ENCODE measurements around the gene SFMBT2.

Gene SFMBT2

DNA sequence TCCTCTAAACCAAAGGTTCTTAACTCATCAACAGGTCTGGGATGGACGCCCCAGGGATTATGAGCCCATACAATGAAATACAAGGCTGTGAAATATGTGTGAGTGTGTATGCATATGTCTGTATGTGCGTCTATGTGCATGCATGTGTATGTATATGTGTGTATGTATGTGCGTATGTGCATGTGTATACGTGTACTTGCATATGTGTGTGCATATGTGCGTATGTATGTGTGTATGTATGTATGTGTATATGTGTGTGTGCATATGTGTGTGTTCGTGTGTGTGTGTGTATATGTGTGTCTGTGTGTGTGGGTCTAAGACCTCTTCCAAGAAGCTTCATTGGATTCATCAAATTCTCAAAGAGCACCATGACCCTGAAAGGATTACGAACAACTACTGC, 112.3 kb downstream of the SFMBT2 start:
- no peak for DNase-seq (ENCODE audit: low spot score)

DNA sequence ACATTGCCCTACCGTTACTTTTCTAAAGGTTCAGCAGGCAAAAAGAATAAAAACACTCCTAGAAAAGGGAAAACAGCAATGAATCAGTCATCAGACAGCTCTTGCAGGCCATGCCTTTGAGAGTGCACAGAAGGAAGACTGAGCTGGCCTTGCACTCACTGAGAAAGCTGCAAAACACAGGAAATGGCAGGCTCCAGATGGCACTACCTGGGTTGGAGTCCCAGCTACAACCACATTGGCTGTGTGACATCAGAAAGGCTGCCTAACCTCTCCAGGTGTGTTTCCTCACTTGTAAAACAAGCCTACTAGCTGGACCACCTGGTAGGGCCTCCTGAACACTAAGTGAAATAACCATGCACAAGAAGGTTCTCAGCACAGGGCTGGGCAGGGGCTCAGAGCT, 113.7 kb downstream of the SFMBT2 start:
- no peak for DNase-seq (ENCODE audit: low spot score)

DNA sequence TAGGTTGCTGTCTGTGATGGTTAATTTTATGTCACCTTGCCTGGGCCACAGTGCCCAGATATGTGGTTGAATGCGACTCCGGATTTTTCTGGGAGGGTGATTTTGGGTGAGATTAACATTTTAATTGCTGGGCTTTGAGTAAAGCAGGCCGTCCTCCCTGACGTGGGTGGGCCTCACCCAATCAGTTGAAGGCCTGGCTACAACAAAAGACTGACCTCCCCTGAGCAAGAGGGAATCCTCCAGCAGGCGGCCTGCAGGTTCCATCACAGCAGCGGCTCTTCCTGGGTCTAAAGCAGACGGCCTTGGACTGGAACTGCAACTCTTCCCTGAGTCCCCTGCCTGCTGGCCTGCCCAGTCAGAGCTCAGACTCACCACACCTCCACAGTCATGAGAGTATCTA, 114.2 kb downstream of the SFMBT2 start:
- DNase-seq (ENCODE audit: low spot score): no peak

DNA sequence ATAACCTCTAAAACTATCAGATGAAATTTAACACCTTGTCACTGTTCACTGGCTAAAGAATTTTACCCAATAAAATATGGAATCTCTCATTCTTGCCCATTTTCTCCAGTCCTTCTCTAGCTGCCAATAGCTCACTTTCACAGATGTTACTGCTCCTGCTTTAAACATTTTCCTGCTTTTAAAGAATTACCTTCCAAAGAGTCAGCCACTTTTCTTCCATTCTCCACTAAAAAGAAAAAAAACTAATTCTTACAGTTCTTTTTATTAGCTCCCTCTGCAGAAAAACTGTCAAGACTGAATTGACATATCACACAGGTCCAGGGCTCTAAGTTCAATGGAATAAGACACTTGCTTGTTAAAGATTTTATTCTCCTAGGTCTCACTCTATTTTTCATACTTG, 114.8 kb downstream of the SFMBT2 start:
- DNase-seq (ENCODE audit: low spot score): no peak

DNA sequence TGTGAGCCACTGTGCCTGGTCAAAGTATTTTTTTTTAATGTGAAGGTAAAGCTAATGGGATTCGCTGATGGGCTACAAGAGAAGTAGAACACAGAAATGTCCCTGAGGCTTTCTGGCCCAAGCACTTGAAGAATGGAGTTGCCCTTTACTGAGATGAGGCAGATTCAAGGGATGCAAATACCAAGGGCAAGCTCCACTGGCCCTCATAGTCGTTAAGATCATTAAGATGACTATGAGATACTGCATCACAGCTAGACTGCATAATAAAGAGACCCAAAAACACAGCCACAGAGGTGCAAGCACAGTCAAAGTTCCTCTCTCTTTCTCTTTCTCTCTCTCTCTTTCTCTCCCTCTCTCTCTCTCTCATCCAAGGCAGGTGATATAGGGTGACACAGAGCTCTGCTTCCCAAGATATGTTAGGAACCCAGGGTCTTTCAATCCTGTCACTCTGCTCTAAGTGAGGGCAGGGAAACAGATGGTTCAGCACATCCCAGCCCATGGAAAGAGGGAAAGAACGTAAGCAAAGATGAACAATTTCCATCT, 117.4 kb downstream of the SFMBT2 start:
- DNase-seq (ENCODE audit: low spot score): no peak

DNA sequence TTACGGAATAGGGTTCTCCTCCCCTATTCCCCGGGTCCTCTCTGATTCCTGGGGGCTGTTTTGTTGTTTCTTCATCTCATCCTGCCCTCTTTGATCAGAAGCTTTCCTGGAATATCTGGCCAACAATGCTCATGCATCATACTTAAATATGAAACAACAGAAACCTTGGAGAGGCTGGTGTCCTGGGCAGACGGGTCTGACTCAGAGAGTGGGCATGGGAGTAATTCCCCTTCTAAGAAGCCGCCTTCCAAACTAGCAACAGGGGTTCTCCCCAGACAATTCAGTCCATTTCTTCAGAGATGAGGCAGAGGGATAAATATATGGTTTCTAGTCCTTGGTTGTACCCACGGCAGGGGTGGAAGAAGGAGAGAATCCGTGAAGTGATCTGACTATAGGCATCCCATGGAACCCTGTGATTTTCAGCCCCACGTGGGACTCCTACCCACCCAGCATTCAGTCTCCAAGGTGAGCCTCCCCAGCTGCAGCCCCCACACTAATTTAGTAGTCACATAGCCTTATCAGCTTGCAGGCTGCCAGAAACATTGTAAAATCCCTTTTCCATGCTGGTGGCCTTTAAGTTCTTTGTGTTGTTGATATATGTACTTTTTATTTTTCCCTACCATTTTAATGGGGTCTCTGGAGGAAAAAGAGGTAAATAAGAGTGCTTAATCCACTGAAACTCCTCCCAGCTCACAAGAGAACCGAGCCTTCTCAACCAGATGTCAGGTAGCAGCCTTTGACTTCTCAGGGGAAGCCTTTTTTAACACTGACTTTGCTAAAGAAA, 119.2 kb downstream of the SFMBT2 start:
- DNase-seq (ENCODE audit: low spot score): no peak

DNA sequence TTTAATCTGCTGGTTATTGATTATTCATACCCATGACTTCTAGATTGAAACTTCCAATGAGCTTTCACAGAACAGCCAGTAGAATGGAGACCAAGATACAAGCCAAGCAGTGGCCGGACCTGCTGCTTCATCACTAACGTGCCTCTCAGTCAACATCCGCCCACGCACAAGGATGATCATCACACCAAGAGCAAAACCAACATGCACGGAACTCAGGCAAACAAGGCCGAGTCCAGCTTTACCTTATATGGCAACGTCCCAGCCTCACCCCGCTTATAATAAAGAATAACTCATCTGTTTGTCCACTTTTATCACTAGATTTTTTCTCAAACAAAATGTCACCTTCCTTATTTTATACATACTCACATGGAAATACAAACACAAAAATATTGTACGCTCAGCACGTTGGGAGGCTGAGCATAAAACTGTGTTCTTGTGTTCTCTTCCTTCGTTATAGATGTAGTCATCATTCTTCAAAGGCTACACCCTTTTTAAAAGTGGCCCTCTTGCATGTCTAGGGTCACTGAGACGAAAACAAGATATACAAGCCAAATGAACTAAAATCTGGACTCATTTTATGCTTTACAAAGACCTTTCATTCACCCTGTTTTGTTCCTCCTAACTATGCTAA, 122.7 kb downstream of the SFMBT2 start:
- DNase-seq (ENCODE audit: low spot score): no peak

DNA sequence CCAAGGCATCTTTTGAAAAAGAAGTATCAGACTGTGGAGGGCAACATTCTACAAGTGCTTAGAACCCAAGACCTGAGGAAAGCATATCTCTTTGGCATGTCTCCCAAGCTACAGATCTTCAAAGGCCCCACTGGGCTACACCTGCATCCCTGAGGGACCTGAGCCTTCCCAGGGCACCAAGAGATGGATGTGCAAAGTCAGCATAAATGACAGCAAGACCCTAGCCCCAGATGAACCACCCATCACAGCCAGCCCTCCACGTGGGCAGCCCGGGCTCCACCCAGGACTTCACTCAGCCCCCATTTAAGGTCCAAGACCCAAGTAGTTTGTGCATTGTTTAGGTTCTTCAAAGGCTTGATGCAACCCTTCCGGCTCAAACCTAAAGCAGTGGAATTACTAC, 123.5 kb downstream of the SFMBT2 start:
- DNase-seq (ENCODE audit: low spot score): no peak

DNA sequence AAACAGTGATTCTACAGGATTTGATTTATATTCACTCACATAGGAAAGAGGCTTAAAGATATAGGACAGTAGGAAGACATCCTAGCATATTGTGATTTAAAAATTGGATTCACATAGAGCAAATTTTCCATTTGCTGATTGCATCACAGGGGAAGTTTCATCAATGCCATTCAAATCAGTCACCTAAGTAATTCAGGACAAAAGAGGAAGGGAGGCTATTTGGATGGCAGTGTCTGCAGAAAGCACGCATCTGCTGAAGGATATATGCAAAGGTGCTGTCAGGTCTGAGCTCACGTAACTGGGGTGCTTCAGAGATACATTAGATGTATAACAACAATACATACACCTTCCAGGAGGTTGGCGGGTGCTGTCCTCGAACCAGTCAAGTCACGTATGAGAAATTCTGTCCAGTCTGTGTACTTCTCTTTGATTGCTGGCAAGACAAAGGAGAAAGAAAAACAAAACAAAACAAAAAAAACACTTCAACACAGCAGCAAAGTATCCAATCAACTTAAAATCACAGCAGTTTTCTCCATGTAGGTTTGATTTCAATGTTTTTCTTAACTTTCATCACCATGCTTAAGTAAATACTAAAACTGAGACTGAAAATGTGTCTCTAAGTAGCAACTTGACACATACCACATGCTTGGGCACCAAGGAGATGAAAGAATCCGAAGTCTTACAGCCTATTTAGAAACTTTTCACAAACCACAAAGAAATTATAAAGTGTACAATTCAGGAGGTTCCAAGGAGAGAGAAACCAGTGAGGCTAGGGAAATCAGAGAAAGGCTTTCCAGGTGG, 125.1 kb downstream of the SFMBT2 start:
- no peak for DNase-seq (ENCODE audit: low spot score)

DNA sequence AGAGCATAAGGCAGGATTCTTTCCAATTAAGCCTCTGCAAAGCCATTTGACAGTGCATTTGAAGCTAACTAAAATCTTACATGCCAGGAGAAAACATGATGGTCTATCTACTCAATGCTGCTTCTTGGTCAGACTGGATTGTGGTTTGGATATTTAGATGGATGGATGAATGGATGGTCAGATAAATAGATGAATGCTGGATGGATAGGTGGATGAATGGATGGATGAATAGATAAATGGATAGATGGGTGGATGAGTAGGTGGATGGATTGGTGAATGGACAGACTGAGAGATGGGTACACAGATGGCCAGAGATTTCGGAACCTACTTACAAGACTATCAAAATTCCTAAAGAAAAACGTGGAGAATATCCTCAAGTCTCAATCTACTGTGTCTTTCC, 127.6 kb downstream of the SFMBT2 start:
- DNase-seq (ENCODE audit: low spot score): no peak

DNA sequence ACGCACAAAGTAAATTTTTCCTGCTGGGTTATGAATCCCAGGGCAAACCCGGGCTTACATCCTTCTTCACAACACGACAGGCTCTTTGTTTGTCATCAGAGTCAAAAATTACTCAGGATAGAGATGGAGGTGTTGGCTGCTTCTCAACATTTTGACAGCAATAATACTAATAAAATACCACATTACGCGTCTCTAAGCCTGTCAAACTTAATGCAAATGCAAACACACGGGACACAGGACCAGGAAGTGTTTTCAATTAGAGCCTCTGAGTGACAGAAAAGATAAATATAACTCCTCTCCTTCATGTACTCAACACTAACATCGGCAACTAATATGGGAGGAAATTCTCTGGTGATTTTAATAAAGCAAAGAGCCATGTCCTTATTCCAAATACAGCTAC, 128.4 kb downstream of the SFMBT2 start:
- no peak for DNase-seq (ENCODE audit: low spot score)

DNA sequence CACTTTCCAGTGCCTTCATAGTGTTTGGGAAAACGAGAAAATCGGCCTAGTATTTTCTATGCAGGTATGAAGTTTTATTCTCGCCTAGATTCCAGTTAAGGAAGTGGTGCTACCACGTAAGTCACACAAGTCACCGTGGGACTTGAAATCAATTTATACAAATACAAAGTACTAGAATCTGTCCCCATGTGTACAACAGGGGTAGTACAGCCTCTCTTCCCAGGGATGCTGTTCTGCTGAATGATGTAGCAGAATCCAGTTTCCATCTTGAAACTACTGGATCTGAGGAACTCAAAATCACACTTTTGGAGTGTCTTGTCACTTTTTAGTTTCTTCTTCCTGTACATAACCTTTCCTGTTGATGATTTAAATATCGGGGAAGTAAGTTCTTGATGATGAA, 129.4 kb downstream of the SFMBT2 start:
- DNase-seq (ENCODE audit: low spot score): no peak

DNA sequence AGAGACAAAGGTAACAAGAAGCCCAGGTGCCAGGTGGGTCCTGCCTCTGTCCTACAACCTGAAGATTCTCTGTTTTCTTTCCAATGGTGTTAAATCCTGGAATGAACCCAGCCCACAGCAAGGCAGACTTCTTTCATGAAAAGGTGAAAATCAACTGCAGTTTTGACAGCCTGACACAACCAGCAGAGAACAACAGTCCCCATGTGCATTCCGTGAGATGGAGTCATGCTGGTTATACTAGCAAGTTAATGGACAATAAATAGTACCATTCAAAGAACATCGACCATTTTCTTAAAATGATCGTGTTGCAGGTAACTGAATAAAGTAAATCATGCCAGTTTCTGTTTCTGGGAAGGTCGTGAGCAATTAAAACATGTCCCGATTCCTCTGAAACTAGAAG, 131.5 kb downstream of the SFMBT2 start:
- no peak for DNase-seq (ENCODE audit: low spot score)

DNA sequence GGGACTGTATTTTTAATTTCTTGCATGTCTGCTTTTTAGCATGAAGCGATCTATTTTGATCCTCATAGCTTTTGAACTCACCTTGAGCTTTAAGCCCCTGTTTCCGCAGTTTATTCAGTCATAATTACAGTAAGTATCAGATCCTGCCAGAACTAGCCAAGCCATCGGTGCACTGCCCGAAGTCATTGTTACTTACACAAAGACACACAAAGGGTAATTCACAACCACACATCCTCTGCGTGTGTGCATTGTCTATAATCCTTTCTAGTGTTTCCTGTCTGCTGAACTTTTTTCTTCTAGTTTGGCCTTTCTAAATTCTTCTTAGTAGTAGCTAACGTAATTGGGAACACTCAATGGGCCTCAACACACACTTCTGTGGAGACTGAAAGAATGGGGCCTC, 133.0 kb downstream of the SFMBT2 start:
- DNase-seq (ENCODE audit: low spot score): no peak

DNA sequence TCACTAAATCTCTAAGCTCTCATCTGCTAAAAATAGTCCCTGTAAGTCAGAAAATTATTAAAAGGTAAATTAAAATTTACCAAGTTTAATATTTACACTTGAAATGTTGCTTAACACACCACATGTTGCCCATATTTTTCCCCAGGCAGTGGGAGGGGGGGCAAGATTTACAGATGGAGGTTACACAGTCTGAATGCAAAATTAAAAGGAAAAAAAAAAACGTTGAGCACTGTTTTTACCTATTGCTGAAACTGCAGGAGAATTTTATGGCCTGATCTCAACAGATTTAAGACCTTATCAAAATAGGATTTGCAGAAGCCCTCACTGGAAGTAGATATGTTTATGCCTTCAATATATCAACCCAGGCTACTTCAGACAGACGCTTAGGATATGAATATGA, 133.4 kb downstream of the SFMBT2 start:
- DNase-seq (ENCODE audit: low spot score): no peak

DNA sequence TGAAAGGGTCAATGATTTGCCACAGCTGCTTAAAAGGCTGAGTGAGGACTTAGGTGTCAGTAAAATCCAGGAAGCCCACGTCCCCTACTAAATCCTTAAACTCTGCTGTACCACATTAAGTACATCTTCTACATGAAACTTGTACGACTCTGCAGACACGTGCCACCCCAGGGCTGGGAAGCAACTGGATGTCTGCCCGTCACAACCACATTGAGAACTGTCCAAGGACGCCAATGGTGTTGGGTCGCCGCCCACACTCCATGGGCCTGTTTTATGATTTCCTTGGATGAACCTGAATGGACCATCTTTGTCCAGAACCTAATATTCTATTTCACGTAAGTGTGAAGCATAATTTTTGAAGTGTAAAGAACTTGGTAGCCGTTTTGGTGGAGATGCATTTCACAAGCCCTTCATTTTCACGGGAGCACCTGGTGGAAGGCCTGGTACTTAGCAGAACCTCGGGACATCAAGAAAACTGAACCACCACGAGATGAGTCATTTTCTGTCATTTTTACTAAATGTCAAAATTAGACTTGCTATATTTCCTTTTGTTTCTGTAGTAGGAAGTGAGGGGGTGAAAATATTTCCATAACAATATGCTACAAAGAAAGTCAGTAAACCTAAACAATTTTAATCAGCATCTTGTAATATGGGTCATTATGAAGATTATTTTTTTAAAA, 134.9 kb downstream of the SFMBT2 start:
- DNase-seq (ENCODE audit: low spot score): no peak

DNA sequence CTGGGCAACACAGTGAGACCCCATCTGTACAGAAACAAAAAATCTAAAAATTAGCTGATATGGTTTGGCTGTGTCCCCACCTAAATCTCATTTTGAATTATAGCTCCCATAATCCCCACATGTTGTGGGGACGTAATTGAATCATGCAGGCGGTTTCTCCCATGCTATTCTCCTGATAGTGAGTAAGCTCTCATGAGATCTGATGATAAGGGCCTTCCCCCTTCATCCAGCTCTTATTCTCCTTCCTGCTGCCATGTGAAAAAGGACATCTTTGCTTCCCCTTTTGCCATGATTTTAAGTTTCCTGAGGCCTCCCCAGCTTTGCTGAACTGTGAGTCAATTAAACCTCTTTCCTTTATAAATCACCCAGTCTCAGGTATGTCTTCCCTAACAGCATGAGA, 136.5 kb downstream of the SFMBT2 start:
- no peak for DNase-seq (ENCODE audit: low spot score)

DNA sequence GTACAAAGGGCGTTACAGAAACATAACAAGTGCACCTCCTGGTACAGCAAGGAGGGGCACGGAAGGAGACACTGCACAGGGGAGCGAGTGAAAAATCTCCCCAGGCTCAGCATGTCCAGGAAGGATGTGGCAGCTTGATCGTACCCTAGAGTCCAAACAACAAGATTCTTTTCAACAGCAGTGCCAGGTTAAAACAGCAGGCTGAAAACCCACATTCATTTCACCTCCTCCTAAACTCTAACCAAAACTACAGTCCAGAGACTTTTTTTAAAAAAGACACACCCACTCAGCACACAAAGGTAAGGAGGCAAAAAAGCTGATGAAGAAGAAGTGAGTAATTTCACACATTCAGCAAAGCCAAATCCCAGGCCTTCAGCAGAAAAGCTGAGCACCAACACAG, 138.8 kb downstream of the SFMBT2 start:
- no peak for DNase-seq (ENCODE audit: low spot score)

DNA sequence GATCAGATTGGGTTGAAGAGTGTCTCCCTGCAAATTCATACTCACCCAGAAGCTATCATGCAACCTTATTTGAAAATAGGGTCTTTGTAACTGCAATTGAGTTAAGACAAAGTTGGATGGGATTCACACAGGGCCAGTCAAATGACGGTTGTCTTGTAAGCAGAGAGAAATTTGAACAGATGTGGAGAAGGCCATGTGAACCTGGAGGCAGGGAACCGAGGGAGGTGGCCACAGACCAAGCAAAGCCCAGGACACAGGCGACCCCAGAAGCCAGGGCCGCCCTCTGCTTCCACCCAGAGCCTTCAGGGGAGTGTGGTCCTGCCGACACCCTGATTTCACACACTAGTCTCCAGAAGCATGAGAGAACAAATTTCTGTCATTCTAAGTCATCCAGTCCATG, 140.8 kb downstream of the SFMBT2 start:
- no peak for DNase-seq (ENCODE audit: low spot score)

DNA sequence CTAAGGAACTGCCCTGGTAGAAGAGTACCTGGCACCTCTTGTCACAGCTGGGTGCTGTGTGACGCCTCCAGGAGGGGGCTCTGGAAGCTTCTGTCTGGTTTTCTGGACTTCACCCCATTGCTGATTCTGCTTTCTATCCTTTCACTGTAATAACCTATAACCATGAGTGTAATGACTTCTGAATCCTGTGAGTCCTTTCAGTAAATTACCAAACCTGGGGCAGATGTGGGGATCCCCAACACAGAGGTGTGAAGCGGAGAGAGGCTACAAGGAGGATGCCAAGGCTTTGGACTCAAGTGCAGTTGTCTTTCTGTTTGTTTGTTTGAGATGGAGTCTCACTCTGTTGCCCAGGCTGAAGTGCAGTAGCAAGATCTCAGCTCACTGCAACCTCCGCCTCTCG, 143.7 kb downstream of the SFMBT2 start:
- DNase-seq (ENCODE audit: low spot score): no peak

DNA sequence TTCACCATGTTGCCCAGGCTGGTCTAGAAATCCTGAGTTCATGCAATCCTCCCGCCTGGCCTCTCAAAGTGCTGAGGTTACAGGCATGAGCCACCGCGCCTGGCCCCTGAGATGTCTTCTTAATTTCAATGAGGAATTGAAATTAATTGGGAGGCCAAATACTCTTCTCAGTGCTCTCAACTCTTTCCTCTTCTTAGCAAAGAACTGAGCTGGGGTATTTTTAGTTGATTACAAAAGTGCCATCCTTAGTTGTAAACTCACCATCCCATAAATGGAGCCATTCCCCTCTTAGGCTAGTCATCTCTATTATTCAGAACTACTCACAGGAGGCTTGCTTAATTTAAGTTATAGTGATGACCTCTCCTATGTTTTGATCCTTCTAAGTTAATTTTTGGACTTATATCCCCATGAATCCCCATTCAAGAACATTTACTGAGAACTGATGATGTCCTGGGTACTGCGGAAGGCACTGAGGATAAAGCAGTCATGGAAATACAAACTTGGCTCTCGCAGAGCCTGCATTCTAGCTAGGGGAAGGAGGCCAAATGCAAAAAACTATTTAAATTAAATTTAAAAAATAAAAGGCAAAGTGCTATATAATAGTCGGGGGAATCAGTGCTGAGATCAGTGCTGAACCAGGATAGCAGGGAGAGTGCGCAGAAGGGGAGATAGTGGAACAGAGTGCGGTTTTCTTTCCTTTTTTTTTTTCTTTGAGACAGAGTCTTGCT, 145.3 kb downstream of the SFMBT2 start:
- no peak for DNase-seq (ENCODE audit: low spot score)

DNA sequence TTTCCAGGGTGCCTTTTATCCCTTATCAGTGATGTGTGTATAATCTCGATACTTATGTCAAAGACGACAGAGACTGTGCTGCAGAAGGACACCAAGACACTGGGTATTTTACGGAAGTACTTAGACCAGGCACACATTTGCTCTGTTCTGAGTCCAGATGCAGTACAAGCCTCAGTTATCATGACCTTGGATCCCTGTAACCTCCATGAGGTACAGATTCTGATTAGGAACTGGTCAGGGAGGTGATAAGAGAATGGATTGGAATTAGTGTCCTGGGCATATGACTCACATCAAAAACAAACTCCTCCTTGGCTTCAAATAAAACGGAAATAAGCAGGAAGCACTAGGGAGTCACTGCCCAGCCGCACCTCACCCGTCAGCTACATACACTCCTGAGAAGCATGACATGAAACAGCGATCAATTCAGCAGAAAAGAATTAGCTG, 146.5 kb downstream of the SFMBT2 start:
- no peak for DNase-seq (ENCODE audit: low spot score)

Data from putamen (tissue), 1 donor.